Liver (tissue), 3 donors: ENCODE results near the gene HIPK2.

ENCODE experiments used
- ATF3 ChIP-seq: IDR thresholded peaks from 2 replicates; pipeline ENCODE4 v1.6.1; 2016; ENCODE audit warnings: antibody characterized with exemption
- CTCF ChIP-seq: fragments of 150-350 bp; IDR thresholded peaks from 2 replicates; pipeline ENCODE4 v1.5.1; 2017; ENCODE audit warnings: improper control_type of control experiment, low read depth, low read length; ENCODE audit not compliant: missing input control
- FOXA1 ChIP-seq: IDR thresholded peaks from 2 replicates; pipeline ENCODE4 v1.6.1; 2016; ENCODE audit warnings: antibody characterized with exemption
- REST ChIP-seq: IDR thresholded peaks from 2 replicates; pipeline ENCODE4 v1.6.1; 2016; ENCODE audit warnings: antibody characterized with exemption, mild to moderate bottlenecking
- RXRA ChIP-seq, 2 donors: IDR thresholded peaks; 2 replicates each; pipeline ENCODE4 v1.6.1; 2017 to 2018; ENCODE audit warnings: antibody characterized with exemption in 2 of 2, mild to moderate bottlenecking in 1 of 2
- TAF1 ChIP-seq: conservative IDR thresholded peaks from 2 replicates; pipeline ENCODE4 v1.6.1; 2016; ENCODE audit warnings: antibody characterized with exemption, mild to moderate bottlenecking
- YY1 ChIP-seq: IDR thresholded peaks from 2 replicates; pipeline ENCODE4 v1.6.1; 2016; ENCODE audit warnings: antibody characterized with exemption, mild to moderate bottlenecking
- TF ChIP-seq, protein P1 (sequence below): IDR thresholded peaks from 2 replicates; pipeline ENCODE4 v1.6.1; 2016; ENCODE audit warnings: antibody characterized with exemption
- TF ChIP-seq, protein P2 (sequence below): IDR thresholded peaks from 2 replicates; pipeline ENCODE4 v1.6.1; 2016; ENCODE audit warnings: antibody characterized with exemption
- donor health status: healthy.
- donor health status: healthy.

GRCh38 chr7:139711991-139712743 lies 65.6 kb downstream of the HIPK2 start:
- no peak for TF ChIP-seq CTCF
- TF ChIP-seq, protein P1, sequence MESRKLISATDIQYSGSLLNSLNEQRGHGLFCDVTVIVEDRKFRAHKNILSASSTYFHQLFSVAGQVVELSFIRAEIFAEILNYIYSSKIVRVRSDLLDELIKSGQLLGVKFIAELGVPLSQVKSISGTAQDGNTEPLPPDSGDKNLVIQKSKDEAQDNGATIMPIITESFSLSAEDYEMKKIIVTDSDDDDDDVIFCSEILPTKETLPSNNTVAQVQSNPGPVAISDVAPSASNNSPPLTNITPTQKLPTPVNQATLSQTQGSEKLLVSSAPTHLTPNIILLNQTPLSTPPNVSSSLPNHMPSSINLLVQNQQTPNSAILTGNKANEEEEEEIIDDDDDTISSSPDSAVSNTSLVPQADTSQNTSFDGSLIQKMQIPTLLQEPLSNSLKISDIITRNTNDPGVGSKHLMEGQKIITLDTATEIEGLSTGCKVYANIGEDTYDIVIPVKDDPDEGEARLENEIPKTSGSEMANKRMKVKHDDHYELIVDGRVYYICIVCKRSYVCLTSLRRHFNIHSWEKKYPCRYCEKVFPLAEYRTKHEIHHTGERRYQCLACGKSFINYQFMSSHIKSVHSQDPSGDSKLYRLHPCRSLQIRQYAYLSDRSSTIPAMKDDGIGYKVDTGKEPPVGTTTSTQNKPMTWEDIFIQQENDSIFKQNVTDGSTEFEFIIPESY: no peak
- TF ChIP-seq REST: no peak
- TF ChIP-seq YY1: no peak
- no peak for TF ChIP-seq TAF1
- TF ChIP-seq RXRA (IDR thresholded peaks at IDR 0.05): no peak
- no peak for TF ChIP-seq FOXA1
- TF ChIP-seq, protein P2, sequence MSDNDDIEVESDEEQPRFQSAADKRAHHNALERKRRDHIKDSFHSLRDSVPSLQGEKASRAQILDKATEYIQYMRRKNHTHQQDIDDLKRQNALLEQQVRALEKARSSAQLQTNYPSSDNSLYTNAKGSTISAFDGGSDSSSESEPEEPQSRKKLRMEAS: no peak
- TF ChIP-seq ATF3: no peak
